OCI-LY7 (cell line): ENCODE data around the gene PIGH. TPM values are rescaled to one million over a fixed set of nuclear protein-coding genes. Genes with fewer than 3 reads are reported as not detected.

Experiments used
- BruUV-seq: library from RNA; stranded (reverse); fragments of 400-500 nt; replicated peaks from 2 replicates; lab custom pipeline; 2021; lab: Mats Ljungman, UMichigan
- CTCF ChIA-PET: fragments of 300-600 bp; sonication (Branson Sonifier 250); formaldehyde crosslinking; loops from one replicate; lab custom pipeline; 2022; ENCODE audit warnings: antibody characterized with exemption; ENCODE audit not compliant: unreplicated experiment; lab: Charles Lee
- POLR2A ChIA-PET: fragments of 300-600 bp; sonication (Branson Sonifier 250); formaldehyde crosslinking; loops from one replicate; lab custom pipeline; 2022; ENCODE audit warnings: antibody characterized with exemption; lab: Charles Lee
- DNase-seq: peaks from one replicate; pipeline ENCODE4 v3.0.0-alpha.2; 2015; ENCODE audit warnings: low spot score
- H2AFZ ChIP-seq: fragments of 200-600 bp; sonication (generic), shearing (Covaris generic); 2 replicates; pipeline ENCODE4 v1.6.1; 2014; ENCODE audit warnings: mild to moderate bottlenecking, antibody characterized with exemption, low read length, moderate library complexity
- H3K27ac ChIP-seq: fragments of 200-600 bp; sonication (generic); 2 replicates; pipeline ENCODE4 v1.5.1; 2014; ENCODE audit warnings: mixed run types, low read depth, mild to moderate bottlenecking, moderate library complexity, low read length, inconsistent platforms; ENCODE audit not compliant: poor library complexity, severe bottlenecking
- H3K36me3 ChIP-seq: fragments of 200-600 bp; sonication (generic); 2 replicates; pipeline ENCODE4 v1.6.1; 2014; ENCODE audit warnings: mild to moderate bottlenecking, antibody characterized with exemption, low read length, moderate library complexity, mixed read lengths; ENCODE audit not compliant: insufficient read depth
- H3K4me1 ChIP-seq: fragments of 200-600 bp; sonication (generic); 2 replicates; pipeline ENCODE4 v1.5.1; 2014; ENCODE audit warnings: mild to moderate bottlenecking, low read length; ENCODE audit not compliant: insufficient read depth, poor library complexity, severe bottlenecking
- H3K4me2 ChIP-seq: fragments of 200-600 bp; sonication (generic); 2 replicates; pipeline ENCODE4 v1.6.1; 2014; ENCODE audit warnings: mild to moderate bottlenecking, low read length
- H3K4me3 ChIP-seq: fragments of 200-600 bp; sonication (generic); 2 replicates; pipeline ENCODE4 v1.5.1; 2014; ENCODE audit warnings: mild to moderate bottlenecking, low read depth, low read length; ENCODE audit not compliant: poor library complexity, severe bottlenecking
- H3K79me2 ChIP-seq: fragments of 200-600 bp; sonication (generic); 2 replicates; pipeline ENCODE4 v1.6.1; 2016; ENCODE audit warnings: low read depth, mild to moderate bottlenecking, low read length, moderate library complexity, mixed read lengths; ENCODE audit not compliant: insufficient read depth
- H3K9me2 ChIP-seq: fragments of 200-600 bp; sonication (generic); 2 replicates; pipeline ENCODE4 v1.6.1; 2016; ENCODE audit warnings: mild to moderate bottlenecking, low read length, mixed read lengths; ENCODE audit not compliant: insufficient read depth
- H3K9me3 ChIP-seq: fragments of 200-600 bp; sonication (generic); 2 replicates; pipeline ENCODE4 v1.6.1; 2014; ENCODE audit warnings: mild to moderate bottlenecking, mixed run types, low read length, mixed read lengths
- H4K20me1 ChIP-seq: fragments of 200-600 bp; sonication (generic); 2 replicates; pipeline ENCODE4 v1.6.1; 2014; ENCODE audit warnings: mild to moderate bottlenecking, antibody characterized with exemption, low read length, moderate library complexity, mixed read lengths; ENCODE audit not compliant: insufficient read depth
- EZH2phosphoT487 ChIP-seq: fragments of 200-600 bp; sonication (generic); IDR thresholded peaks from 2 replicates; pipeline ENCODE4 v1.6.1; 2018; ENCODE audit warnings: low read depth, borderline replicate concordance, mild to moderate bottlenecking, mixed run types, antibody characterized with exemption, low read length, moderate library complexity, mixed read lengths
- intact Hi-C: fragments of 100-400 bp; cut with micrococcal nuclease; formaldehyde crosslinking; loops from one replicate; pipeline ENCODE4 v1.10.0; 2022; ENCODE audit not compliant: unreplicated experiment
- total RNA-seq, 2 experiments: library from RNA; depleted of rRNA in 1 of 2; stranded (reverse); fragments of >200 nt in 1 of 2; shearing (Covaris generic) in 1 of 2; gene quantifications; 2 replicates each; pipeline ENCODE4 v1.2.3, GENCODE V29; 2014 to 2022
- TF ChIP-seq, protein P1 (sequence below): fragments of 200-600 bp; sonication (generic); conservative IDR thresholded peaks from 2 replicates; pipeline ENCODE4 v1.5.1; 2014; ENCODE audit warnings: mild to moderate bottlenecking, antibody characterized with exemption, low read length, moderate library complexity, mixed read lengths

PIGH gene
- total RNA-seq, 2 experiments from 2014 or later, result 15.5 to 23.0 TPM

DNA sequence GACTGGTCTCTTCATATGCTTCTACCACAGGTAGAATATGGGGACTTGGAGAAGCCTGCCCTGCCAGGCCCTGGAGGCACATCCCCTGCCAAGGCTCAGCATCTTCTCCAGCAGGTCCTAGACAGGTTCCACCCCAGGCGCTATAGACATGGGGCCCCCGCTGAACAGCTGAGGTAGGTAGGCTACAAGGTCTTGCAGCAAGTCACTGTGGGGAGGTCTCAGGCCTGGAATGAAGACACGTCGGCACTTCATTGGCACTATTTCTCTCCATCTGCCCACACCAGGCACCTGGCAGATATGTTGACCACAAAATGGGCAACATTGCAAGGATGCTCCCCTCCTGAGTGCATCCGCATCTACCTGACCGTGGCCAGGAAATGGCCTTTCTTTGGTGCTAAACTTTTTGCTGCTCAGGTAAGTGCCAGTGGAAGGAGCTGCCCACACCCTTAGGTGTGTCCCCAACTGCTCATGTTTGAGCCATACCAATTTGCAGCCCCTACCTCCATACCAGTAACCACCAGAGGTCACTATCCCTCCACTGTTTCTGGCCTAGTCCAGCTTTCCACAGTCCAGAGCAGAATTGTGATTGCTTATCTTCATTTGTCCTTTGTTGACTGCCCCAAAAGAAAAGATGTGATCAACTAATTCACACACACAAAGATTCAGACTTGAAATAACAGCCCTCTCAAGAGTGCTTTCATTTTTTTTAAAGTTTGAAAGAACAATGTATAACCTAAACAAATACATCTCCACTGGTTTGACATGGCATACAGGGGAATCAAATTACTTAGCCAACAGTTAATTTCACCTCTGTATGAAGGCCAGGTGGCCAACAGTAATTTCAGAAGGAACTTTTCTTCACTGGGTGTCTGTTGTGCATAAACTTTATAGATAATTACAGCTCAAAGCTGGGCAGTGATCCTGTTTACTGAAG lies 16.1 kb downstream of the PIGH start:
- no peak overlapping the region for H3K4me3 ChIP-seq
- no peak overlapping the region for H2AFZ ChIP-seq
- intact Hi-C loops, result loop anchor here (1.0 kb wide), 3 partner anchors 34 to 120 kb away; no protein-coding TSS in a partner anchor
- peak; percentile 64 for DNase-seq
- H3K9me2 ChIP-seq, result no peaks in the 10 kb centered on the region
- no peaks in the 10 kb centered on the region for H3K9me3 ChIP-seq
- no peaks in the 10 kb centered on the region for H3K79me2 ChIP-seq
- BruUV-seq, result no TSS peak
- H3K4me1 ChIP-seq, result no peaks in the 10 kb centered on the region
- no peak overlapping the region for H3K27ac ChIP-seq
- ChIA-PET CTCF (interaction anchor here (0.9 to 3.8 kb wide), 3 partner anchors 35 to 121 kb away, joined by 3 to 14 read pairs (median 5); partner anchors contain the start of gene ARG2), POLR2A (interaction anchor here (0.7 to 1.3 kb wide), 3 partner anchors 24 to 120 kb away, joined by 3 to 11 read pairs (median 6); partner anchors contain the start of gene RDH12)
- H4K20me1 ChIP-seq, result no peaks in the 10 kb centered on the region
- no peak for TF ChIP-seq EZH2phosphoT487
- TF ChIP-seq, protein P1, sequence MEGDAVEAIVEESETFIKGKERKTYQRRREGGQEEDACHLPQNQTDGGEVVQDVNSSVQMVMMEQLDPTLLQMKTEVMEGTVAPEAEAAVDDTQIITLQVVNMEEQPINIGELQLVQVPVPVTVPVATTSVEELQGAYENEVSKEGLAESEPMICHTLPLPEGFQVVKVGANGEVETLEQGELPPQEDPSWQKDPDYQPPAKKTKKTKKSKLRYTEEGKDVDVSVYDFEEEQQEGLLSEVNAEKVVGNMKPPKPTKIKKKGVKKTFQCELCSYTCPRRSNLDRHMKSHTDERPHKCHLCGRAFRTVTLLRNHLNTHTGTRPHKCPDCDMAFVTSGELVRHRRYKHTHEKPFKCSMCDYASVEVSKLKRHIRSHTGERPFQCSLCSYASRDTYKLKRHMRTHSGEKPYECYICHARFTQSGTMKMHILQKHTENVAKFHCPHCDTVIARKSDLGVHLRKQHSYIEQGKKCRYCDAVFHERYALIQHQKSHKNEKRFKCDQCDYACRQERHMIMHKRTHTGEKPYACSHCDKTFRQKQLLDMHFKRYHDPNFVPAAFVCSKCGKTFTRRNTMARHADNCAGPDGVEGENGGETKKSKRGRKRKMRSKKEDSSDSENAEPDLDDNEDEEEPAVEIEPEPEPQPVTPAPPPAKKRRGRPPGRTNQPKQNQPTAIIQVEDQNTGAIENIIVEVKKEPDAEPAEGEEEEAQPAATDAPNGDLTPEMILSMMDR, result peak; percentile 85
- H3K36me3 ChIP-seq, result no peaks in the 10 kb centered on the region
- no peak overlapping the region for H3K4me2 ChIP-seq

DNA sequence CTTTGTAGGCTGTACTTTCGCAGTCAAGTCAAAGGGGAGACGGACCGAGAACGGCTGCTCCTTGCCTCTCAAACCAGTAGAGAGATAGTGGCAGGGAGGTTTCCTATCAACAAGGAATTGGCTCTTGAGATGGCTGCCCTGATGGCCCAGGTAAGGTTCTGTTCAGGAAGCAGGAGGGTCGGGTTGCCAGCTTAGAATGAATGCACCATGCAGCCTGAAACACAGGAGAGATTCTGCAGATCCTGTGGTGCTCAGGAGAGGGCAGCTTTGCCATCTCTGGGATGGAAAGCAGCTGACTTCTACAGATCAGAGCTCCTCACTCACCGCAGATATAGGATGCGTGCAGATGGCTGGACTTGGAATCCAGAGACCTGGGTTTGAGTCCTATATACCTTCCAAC lies 18.0 kb downstream of the PIGH start:
- no peaks in the 10 kb centered on the region for H3K79me2 ChIP-seq
- H3K4me2 ChIP-seq, result no peak overlapping the region
- no peaks in the 10 kb centered on the region for H3K9me2 ChIP-seq
- no peak overlapping the region for H3K4me3 ChIP-seq
- no peak overlapping the region for H3K27ac ChIP-seq
- intact Hi-C loops, result no loop called here
- DNase-seq, result no peak
- ChIA-PET CTCF (interaction anchor here (1.1 kb wide), 1 partner anchor 122 kb away, joined by 4 read pairs; no protein-coding TSS in a partner anchor), POLR2A (interaction anchor here (0.5 kb wide), 1 partner anchor 60 kb away, joined by 5 read pairs; no protein-coding TSS in a partner anchor)
- H3K4me1 ChIP-seq, result no peaks in the 10 kb centered on the region
- H3K9me3 ChIP-seq, result no peaks in the 10 kb centered on the region
- H4K20me1 ChIP-seq, result no peaks in the 10 kb centered on the region
- no peaks in the 10 kb centered on the region for H3K36me3 ChIP-seq
- TF ChIP-seq, protein P1, result 0 out of 2 replicates have a peak, but pooled peaks have one; percentile 20
- TF ChIP-seq EZH2phosphoT487, result no peak
- H2AFZ ChIP-seq, result no peak overlapping the region
- no TSS peak for BruUV-seq
